BJ (cell line): ENCODE measurements around the gene FAM186B. TPM values are rescaled to one million over a fixed set of nuclear protein-coding genes. Genes with fewer than 3 reads are reported as not detected.

Experiments used
- CTCF ChIA-PET: fragments of 350-600 bp; formaldehyde crosslinking; extraction: SDS; loops from one replicate; lab custom pipeline; 2021; ENCODE audit warnings: antibody characterized with exemption, inconsistent platforms; lab: Yijun Ruan, JAX
- POLR2A ChIA-PET: fragments of 300-600 bp; sonication (Branson Sonifier 250); formaldehyde crosslinking; extraction: SDS; loops from one replicate; lab custom pipeline; 2021; ENCODE audit warnings: antibody characterized with exemption; lab: Charles Lee
- DNase-seq: peaks from one replicate; pipeline ENCODE4 v3.0.0-alpha.2; 2011; ENCODE audit warnings: low read depth
- H3K27me3 ChIP-seq: 2 replicates; pipeline ENCODE4 v1.6.0; 2011; ENCODE audit warnings: low read length; ENCODE audit not compliant: control insufficient read depth, insufficient read depth
- H3K36me3 ChIP-seq: 2 replicates; pipeline ENCODE4 v1.5.1; 2011; ENCODE audit warnings: low read length; ENCODE audit not compliant: control insufficient read depth, insufficient read depth
- H3K4me3 ChIP-seq: 2 replicates; pipeline ENCODE4 v1.5.1; 2011; ENCODE audit warnings: low read depth, mild to moderate bottlenecking, control low read depth, low read length
- CTCF ChIP-seq: IDR thresholded peaks from 2 replicates; pipeline ENCODE4 v1.5.1; 2011; ENCODE audit warnings: low read depth, mild to moderate bottlenecking, control low read depth, inconsistent platforms, low read length, moderate library complexity; ENCODE audit not compliant: insufficient read depth
- polyA plus RNA-seq: library from polyadenylated mRNA; depleted of rRNA; stranded (reverse); fragments of >200 nt; gene quantifications from 2 replicates; pipeline ENCODE4 v1.2.3, GENCODE V29; 2011

The FAM186B gene
- polyA plus RNA-seq, 1 experiment = 0.11 TPM

GRCh38 chr12:49649445-49649844, 44.0 kb upstream of the FAM186B start:
- POLR2A ChIA-PET = no interaction called here
- CTCF ChIA-PET = interaction anchor here (1.3 to 22.3 kb wide), 4 partner anchors 10 to 60 kb away, joined by 3 to 413 read pairs (median 20); partner anchors contain the start of gene FMNL3
- peaks cover 41% of the 10 kb centered on the region for H3K36me3 ChIP-seq

GRCh38 chr12:49648712-49649003, 43.2 kb upstream of the FAM186B start:
- H3K27me3 ChIP-seq = no peaks in the 10 kb centered on the region
- H3K4me3 ChIP-seq = no peak overlapping the region
- POLR2A ChIA-PET = interaction anchor here (0.6 kb wide), 1 partner anchor 92 kb away, joined by 3 read pairs; no protein-coding TSS in a partner anchor
- no peak for TF ChIP-seq CTCF
- peaks cover 43% of the 10 kb centered on the region for H3K36me3 ChIP-seq
- no peak for DNase-seq
- CTCF ChIA-PET = interaction anchor here (1.0 to 22.3 kb wide), 7 partner anchors 9 to 93 kb away, joined by 3 to 413 read pairs (median 4); partner anchors contain the start of genes FMNL3 and TMBIM6

More at GRCh38 chr12:49649445-49649844, 44.0 kb upstream of the FAM186B start:
- Histone ChIP-seq H3K4me3 (no peak overlapping the region), H3K27me3 (no peaks in the 10 kb centered on the region)
- no peak for DNase-seq
- no peak for TF ChIP-seq CTCF

GRCh38 chr12:49647827-49648711, 42.6 kb upstream of the FAM186B start:
- no peak for DNase-seq
- Histone ChIP-seq H3K27me3 (no peaks in the 10 kb centered on the region), H3K4me3 (no peak overlapping the region), H3K36me3 (peaks cover 39% of the 10 kb centered on the region)
- POLR2A ChIA-PET = interaction anchor here (0.6 kb wide), 1 partner anchor 93 kb away, joined by 3 read pairs; no protein-coding TSS in a partner anchor
- CTCF ChIA-PET = interaction anchor here (1.0 to 22.3 kb wide), 7 partner anchors 10 to 93 kb away, joined by 3 to 413 read pairs (median 4); partner anchors contain the start of genes FMNL3 and TMBIM6
- no peak for TF ChIP-seq CTCF

- H3K4me3 ChIP-seq = no peak overlapping the region
- ChIA-PET POLR2A (no interaction called here), CTCF (interaction anchor here (0.7 to 22.3 kb wide), 7 partner anchors 10 to 290 kb away, joined by 3 to 413 read pairs (median 4); partner anchors contain the start of gene FMNL3)
- H3K27me3 ChIP-seq = no peaks in the 10 kb centered on the region
- TF ChIP-seq CTCF = no peak
- DNase-seq = no peak
- peaks cover 47% of the 10 kb centered on the region for H3K36me3 ChIP-seq
These were observed 41.6 kb upstream of the FAM186B start for GRCh38 chr12:49646871-49647654.
